IPS DF 19.7 (cell line): ENCODE data around the gene PTCD2.

Source experiments
- DNase-seq: peaks from one replicate; pipeline ENCODE4 v3.0.0-alpha.2; 2013; ENCODE audit warnings: low read depth, low spot score

The PTCD2 gene

GRCh38 chr5:72319976-72320752 is at the start of gene PTCD2, which contains the start of gene MRPS27:
Gene PTCD2, plus strand, starts transcription at chr5:72320373. Its CDS starts 10 bp downstream, at chr5:72320383.
Gene MRPS27, minus strand, starts transcription at chr5:72320240. Its CDS starts 19 bp downstream, at chr5:72320221.
- peak; percentile 93 for DNase-seq

- DNase-seq = no peak
These were observed 48.5 kb upstream of the PTCD2 start for GRCh38 chr5:72271702-72272101.

- DNase-seq = no peak
These were observed 47.8 kb upstream of the PTCD2 start for GRCh38 chr5:72272398-72272797.

GRCh38 chr5:72273547-72273946 is 46.6 kb upstream of the PTCD2 start:
- DNase-seq = no peak

- DNase-seq = no peak
These were observed 43.9 kb upstream of the PTCD2 start for GRCh38 chr5:72276219-72276752.

- DNase-seq = no peak
These were observed 39.5 kb upstream of the PTCD2 start for GRCh38 chr5:72280581-72281069.

GRCh38 chr5:72281430-72281763 is 38.8 kb upstream of the PTCD2 start:
- DNase-seq = no peak

GRCh38 chr5:72281764-72282499 is 38.2 kb upstream of the PTCD2 start:
- DNase-seq = no peak

- DNase-seq = no peak
These were observed 37.3 kb upstream of the PTCD2 start for GRCh38 chr5:72282878-72283277.

- no peak for DNase-seq
These were observed 36.8 kb upstream of the PTCD2 start for GRCh38 chr5:72283358-72283757.

- no peak for DNase-seq
These were observed 35.4 kb upstream of the PTCD2 start for GRCh38 chr5:72284559-72285423.

- no peak for DNase-seq
These were observed 34.8 kb upstream of the PTCD2 start for GRCh38 chr5:72285424-72285821.

- DNase-seq = no peak
These were observed 33.4 kb upstream of the PTCD2 start for GRCh38 chr5:72286798-72287197.

- DNase-seq = no peak
These were observed 31.2 kb upstream of the PTCD2 start for GRCh38 chr5:72288924-72289323.

- DNase-seq = no peak
These were observed 29.6 kb upstream of the PTCD2 start for GRCh38 chr5:72290356-72291133.

GRCh38 chr5:72291601-72292000 is 28.6 kb upstream of the PTCD2 start:
- DNase-seq = no peak

GRCh38 chr5:72292411-72292810 is 27.8 kb upstream of the PTCD2 start:
- DNase-seq = no peak

- DNase-seq = no peak
These were observed 26.6 kb upstream of the PTCD2 start for GRCh38 chr5:72293495-72294055.

GRCh38 chr5:72294473-72294872 is 25.7 kb upstream of the PTCD2 start:
- no peak for DNase-seq

- DNase-seq = no peak
These were observed 24.6 kb upstream of the PTCD2 start for GRCh38 chr5:72295539-72295938.

- no peak for DNase-seq
These were observed 23.9 kb upstream of the PTCD2 start for GRCh38 chr5:72296256-72296655.
